GM21381 (cell line): ENCODE data around the gene TMEM204.

Source experiments
- ATAC-seq: cut with Tn5 transposase; IDR thresholded peaks from one replicate; pipeline ENCODE4 v1.9.1; 2021; ENCODE audit warnings: mild to moderate bottlenecking, moderate library complexity; ENCODE audit not compliant: unreplicated experiment

TMEM204 gene

DNA sequence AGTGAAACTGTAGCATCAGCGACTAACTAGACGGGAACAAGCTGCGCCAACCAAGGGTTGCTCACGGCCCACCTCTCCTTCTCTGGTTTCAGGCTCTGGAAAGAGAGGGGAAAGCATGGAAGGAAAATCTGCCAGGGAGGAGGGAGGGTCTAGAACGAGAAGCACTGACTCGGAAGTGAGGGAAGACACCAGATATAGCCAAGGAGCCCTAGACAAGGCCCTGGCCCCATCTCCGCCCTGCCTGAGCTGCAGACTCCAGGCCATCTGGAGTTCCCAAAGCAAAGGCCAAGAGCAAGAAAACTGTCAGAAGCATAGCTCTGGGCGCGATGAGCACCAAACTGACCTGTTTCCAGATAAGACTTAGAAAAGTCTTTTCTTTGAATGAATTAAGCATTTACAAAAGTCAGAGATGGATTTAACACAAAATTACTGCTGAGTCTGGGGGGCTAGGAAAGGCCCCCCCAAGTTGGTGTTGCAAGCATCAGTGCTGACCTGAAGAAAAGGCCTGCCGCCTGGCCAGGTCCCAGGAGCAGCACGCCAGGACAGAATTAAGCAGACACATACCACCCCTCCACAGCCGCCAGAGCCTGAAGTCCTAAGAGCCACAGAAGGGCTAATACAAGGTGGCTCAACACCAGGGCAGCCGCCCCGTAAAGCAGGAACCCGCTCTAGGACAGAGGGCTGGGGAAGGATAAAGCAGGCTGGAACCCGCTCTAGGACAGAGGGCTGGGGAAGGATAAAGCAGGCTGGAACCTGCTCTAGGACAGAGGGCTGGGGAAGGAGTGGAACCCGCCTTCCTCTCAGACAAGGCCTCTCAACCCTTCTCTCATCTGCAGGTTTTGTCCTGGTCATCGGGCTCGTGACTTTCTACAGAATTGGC, 20.7 kb downstream of the TMEM204 start:
- no peak for ATAC-seq

DNA sequence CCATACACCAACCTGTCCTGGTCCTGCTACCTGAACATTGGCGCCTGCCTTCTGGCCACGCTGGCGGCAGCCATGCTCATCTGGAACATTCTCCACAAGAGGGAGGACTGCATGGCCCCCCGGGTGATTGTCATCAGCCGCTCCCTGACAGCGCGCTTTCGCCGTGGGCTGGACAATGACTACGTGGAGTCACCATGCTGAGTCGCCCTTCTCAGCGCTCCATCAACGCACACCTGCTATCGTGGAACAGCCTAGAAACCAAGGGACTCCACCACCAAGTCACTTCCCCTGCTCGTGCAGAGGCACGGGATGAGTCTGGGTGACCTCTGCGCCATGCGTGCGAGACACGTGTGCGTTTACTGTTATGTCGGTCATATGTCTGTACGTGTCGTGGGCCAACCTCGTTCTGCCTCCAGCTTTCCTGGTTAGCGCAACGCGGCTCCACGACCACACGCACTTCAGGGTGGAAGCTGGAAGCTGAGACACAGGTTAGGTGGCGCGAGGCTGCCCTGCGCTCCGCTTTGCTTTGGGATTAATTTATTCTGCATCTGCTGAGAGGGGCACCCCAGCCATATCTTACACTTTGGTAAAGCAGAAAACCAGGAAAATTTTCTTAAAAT, 21.5 kb downstream of the TMEM204 start:
- no peak for ATAC-seq

DNA sequence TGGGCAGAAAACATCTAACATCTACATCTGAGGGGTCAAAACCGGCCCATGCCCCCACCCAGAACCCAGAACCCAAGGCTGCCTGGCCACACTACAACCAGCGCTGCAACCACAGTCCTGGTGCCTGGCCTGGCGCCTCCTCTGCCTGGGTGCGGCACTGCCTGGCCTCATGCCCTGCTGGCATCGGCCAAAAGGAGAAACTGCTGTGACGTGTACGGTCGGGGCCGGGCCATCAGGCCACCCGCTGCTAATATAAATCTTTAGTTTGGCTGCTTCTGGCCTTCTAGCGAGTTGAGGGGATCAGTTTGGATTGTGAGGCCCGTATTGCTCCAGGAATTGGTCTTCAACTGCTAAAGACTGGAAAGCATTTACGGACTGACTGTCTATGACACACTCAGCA, 22.8 kb downstream of the TMEM204 start:
- ATAC-seq = no peak

GRCh38 chr16:1557074-1557473, 23.6 kb downstream of the TMEM204 start:
- no peak for ATAC-seq

- no peak for ATAC-seq
Observed at GRCh38 chr16:1557576-1557975, 24.1 kb downstream of the TMEM204 start.

DNA sequence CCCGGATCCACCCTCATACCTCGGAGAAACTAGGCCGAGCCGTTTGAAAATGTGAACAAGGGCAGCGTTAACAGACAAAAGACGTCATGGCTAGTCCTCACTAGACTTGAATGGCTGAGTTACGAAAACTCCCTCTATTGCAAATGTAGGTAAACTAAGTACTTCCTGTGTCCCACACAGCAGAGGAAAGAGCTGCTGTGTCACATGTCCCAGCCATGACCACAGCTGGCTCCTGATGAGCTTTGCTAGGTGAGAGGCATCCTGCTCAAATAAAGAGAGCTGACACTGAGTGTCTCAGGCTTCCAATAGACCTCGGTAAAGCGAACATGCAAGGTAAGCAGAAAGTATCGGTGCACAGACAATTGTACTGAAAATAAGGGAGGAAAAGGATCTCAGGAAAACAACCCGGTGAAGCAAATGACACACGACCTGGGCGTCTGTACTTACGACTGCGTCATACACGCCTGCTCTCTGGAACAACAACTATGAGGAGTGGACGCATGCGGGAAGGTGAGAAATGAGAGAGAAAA, 26.0 kb downstream of the TMEM204 start:
- ATAC-seq = no peak

DNA sequence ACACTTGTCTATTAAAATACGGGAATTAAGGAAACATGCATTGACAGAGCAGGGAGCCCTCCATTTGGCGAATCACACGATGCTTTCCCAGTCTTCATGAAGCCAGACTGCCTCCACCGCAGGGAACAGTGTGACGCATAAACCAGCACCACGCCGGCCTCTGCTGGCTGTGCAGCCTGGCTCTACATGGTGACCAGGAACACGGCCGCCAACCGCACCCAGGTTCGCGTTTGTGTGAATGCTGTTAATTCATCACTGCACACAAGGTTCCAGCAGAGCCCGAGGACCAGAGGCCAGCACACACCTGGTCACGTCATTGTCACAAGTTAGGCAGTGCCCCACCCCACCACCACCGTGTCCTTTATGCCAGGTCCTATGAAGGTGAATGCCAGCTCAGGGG, 26.7 kb downstream of the TMEM204 start:
- ATAC-seq = no peak

- no peak for ATAC-seq
Observed at GRCh38 chr16:1560866-1561265, 27.4 kb downstream of the TMEM204 start.

GRCh38 chr16:1561266-1561665, 27.8 kb downstream of the TMEM204 start:
- ATAC-seq = no peak

GRCh38 chr16:1561836-1562235, 28.4 kb downstream of the TMEM204 start:
- no peak for ATAC-seq

GRCh38 chr16:1563786-1564185, 30.3 kb downstream of the TMEM204 start:
- no peak for ATAC-seq

GRCh38 chr16:1564325-1564724, 30.9 kb downstream of the TMEM204 start:
- ATAC-seq = no peak

GRCh38 chr16:1565083-1565805, 31.8 kb downstream of the TMEM204 start:
- no peak for ATAC-seq

GRCh38 chr16:1567988-1568387, 34.5 kb downstream of the TMEM204 start:
- no peak for ATAC-seq

GRCh38 chr16:1571012-1571671, 37.7 kb downstream of the TMEM204 start:
- no peak for ATAC-seq

DNA sequence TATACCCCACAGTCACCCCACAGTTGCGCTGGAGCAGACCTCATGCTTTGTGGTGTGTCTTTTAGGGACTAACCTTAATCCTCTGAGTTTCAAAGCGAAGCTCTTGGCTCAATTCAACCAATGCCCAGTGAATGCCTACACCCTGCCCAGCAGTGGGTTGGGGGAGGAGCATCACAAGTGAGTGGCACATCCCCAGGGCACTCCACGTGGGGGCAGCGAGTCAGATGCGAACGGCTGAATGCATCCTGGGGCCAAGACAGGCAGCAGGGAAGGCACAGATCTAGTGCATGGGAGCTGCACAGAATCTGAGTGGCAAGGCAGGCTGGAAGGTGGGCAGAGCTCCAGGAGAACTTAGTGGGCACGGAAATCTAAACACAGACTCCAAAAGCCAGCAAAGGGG, 39.2 kb downstream of the TMEM204 start:
- no peak for ATAC-seq

GRCh38 chr16:1573301-1573700, 39.8 kb downstream of the TMEM204 start:
- no peak for ATAC-seq

DNA sequence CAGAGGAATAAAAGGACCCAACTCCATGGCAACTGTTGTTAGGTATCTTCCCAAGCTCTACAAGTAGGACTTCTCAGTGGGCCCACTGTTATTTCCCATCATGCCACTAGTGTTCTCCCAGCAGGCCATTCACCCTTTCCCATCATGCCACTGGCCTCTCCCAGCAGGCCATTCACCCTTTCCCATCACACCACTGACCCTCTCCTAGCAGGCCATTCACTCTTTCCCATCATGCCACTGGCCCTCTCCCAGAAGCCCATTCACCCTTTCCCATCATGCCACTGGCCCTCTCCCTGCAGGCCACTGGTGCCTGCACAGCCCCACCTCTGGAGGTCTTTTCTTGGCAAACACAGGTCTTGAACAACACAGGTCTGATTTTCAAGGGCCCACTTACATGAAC, 42.1 kb downstream of the TMEM204 start:
- no peak for ATAC-seq

DNA sequence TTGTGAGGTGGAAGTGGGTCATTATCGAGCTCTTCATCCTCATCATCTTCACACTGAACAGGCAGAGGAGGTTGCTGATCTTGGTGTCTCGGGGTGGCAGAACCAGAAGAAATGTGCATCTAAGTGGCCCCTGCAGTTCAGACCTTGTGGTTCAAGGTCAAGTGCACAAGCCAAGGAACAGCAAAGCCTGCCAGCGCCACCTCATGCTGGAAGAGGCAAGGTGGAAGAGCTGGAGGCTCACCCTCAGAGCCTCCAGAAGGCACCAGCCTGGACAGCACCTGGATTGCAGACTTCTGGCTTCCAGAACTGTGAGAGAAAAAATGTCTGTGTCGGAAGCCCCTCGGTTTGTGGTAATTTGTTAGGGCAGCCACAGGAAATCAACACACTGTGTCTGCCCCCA, 45.7 kb downstream of the TMEM204 start:
- ATAC-seq = no peak

GRCh38 chr16:1580256-1580655, 46.8 kb downstream of the TMEM204 start:
- ATAC-seq = no peak

- ATAC-seq = no peak
Observed at GRCh38 chr16:1580956-1581355, 47.5 kb downstream of the TMEM204 start.
